GM12891 (cell line): ENCODE measurements around the gene LSM7.

Source experiments
- POLR2A ChIP-seq: IDR thresholded peaks from 2 replicates; pipeline ENCODE4 v1.6.1; 2011; ENCODE audit warnings: low read depth, low read length, control low read depth
- POLR2AphosphoS5 ChIP-seq: IDR thresholded peaks from 2 replicates; pipeline ENCODE4 v1.6.1; 2011; ENCODE audit warnings: low read depth, low read length, control low read depth
- TAF1 ChIP-seq: IDR thresholded peaks from 2 replicates; pipeline ENCODE4 v1.6.1; 2011; ENCODE audit warnings: low read depth, low read length, control low read depth

GRCh38 chr19:2277138-2277537 is 51.2 kb downstream of the LSM7 start:
- no peak for TF ChIP-seq POLR2A
- peak; percentile 65 for TF ChIP-seq POLR2AphosphoS5
- no peak for TF ChIP-seq TAF1
